ENCODE measurements around the gene STK32B. TPM values are rescaled to one million over a fixed set of nuclear protein-coding genes. Genes with fewer than 3 reads are reported as not detected.
A peak's percentile ranks its signal among the peaks of the same experiment; 100 is the strongest.

The STK32B gene
- total RNA-seq, 1 donor from 2014 or later = 2.5 TPM

DNA sequence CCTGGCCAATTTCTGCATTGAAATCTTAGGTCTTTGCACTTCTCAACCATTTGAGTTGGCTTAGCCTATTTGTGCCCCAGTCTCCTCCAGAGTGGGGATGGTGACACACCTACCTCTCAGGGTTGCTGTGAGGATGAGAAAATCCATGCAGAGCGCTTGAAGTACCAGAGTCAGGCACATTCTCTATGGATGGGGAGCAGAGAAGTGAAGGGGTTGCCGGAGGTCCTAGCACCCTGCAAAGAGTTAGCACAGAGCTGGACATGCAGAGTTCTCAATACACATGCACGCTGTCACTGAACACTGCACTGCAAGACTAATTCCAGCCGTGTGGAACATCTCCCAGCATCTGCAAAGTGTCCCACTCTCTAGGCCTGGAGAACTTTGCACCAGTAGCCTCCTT lies 2.6 kb upstream of the STK32B start:
- peaks cover 14% of the 10 kb centered on the region for H3K27me3 Mint-ChIP-seq (ENCODE audit: unreplicated experiment)
- peaks cover 5% of the 10 kb centered on the region for H3K9me3 Mint-ChIP-seq (ENCODE audit: unreplicated experiment)

DNA sequence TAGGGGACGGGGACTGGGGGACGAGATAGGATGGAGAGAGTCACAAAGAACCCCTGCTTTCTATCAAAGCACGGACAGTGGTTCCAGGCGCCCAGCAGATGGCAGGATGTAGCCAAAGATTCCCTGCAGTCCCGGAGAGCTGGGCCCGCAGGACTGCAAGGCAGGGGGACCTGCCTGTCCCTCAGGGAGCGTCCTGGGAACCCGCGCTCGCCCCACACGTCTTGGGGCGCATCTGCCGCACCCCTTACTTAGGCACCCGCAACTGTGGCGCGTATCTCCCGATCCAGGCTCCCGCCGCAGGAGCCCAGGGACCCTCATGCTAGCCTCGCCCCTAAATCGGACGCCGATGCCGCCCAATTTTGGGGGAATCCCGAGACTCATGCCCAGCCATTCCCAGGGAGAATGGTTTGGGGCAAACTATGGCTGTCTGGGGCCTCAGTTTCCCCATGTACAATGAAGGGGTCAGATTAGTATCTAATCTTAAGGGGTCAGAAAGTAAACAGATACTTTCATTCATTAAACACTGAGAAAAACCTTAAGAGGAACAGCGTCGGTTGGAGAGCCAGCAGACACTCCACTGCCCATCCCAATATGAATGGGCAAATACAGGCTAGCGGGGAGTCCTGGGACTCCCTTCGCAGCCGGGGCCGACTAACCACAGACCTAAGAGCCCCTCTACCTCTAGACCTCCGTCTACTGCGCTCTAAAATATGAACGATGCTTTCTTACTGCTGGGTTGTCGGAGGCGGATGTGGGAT lies 581 bp upstream of the STK32B start:
- no peaks in the 10 kb centered on the region for H3K4me1 Mint-ChIP-seq (ENCODE audit: low read depth, unreplicated experiment)
- peaks cover 2% of the 10 kb centered on the region for H3K9me3 Mint-ChIP-seq (ENCODE audit: unreplicated experiment)
- no peaks in the 10 kb centered on the region for H3K36me3 Mint-ChIP-seq (ENCODE audit: unreplicated experiment)
- H3K27ac Mint-ChIP-seq (ENCODE audit: unreplicated experiment) = no peak overlapping the region
- TF ChIP-seq, protein P1, sequence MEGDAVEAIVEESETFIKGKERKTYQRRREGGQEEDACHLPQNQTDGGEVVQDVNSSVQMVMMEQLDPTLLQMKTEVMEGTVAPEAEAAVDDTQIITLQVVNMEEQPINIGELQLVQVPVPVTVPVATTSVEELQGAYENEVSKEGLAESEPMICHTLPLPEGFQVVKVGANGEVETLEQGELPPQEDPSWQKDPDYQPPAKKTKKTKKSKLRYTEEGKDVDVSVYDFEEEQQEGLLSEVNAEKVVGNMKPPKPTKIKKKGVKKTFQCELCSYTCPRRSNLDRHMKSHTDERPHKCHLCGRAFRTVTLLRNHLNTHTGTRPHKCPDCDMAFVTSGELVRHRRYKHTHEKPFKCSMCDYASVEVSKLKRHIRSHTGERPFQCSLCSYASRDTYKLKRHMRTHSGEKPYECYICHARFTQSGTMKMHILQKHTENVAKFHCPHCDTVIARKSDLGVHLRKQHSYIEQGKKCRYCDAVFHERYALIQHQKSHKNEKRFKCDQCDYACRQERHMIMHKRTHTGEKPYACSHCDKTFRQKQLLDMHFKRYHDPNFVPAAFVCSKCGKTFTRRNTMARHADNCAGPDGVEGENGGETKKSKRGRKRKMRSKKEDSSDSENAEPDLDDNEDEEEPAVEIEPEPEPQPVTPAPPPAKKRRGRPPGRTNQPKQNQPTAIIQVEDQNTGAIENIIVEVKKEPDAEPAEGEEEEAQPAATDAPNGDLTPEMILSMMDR (IDR thresholded peaks at IDR 0.05; ENCODE audit: partially characterized antibody, unreplicated experiment) = peak; percentile 56
- H3K27me3 Mint-ChIP-seq (ENCODE audit: unreplicated experiment) = peaks cover 14% of the 10 kb centered on the region
- H3K4me3 Mint-ChIP-seq (ENCODE audit: unreplicated experiment) = peak overlapping the region; percentile 89
- peak; percentile 83 for DNase-seq

More for the DNA sequence above, 2.6 kb upstream of the STK32B start:
- no peaks in the 10 kb centered on the region for H3K36me3 Mint-ChIP-seq (ENCODE audit: unreplicated experiment)
- no peak overlapping the region for H3K4me3 Mint-ChIP-seq (ENCODE audit: unreplicated experiment)
- H3K27ac Mint-ChIP-seq (ENCODE audit: unreplicated experiment) = no peak overlapping the region
- TF ChIP-seq, protein P1 (IDR thresholded peaks at IDR 0.05; ENCODE audit: partially characterized antibody, unreplicated experiment) = no peak
- no peaks in the 10 kb centered on the region for H3K4me1 Mint-ChIP-seq (ENCODE audit: low read depth, unreplicated experiment)
- no peak for DNase-seq

DNA sequence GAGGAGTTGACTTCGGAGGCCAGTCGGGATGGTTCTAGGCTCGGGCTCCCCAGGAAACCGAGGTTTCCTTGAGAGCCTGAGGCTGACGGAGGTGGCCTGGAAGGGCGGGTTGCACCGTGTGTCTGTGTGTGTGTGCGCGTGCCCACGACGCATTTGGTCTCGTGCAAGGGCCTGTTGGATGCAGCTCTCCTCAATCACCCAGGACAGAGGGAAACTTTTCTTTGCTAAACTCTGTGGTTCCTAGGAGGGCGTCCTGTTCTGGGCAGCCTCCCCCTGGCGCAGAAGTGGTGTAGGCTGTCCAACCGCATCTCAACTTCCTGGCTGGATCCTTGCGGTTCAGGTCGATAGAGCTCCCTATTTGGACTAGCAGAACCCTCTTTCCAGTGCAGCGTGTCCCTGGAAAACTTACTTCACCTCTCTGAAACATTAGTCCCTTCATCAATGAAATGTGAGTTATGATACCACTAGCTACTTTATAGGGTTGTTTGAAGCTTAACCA lies 973 bp downstream of the STK32B start:
- Mint-ChIP-seq H3K4me1 (ENCODE audit: low read depth, unreplicated experiment) (no peaks in the 10 kb centered on the region), H3K4me3 (ENCODE audit: unreplicated experiment) (peak overlapping the region; percentile 55), H3K27me3 (ENCODE audit: unreplicated experiment) (peaks cover 14% of the 10 kb centered on the region), H3K36me3 (ENCODE audit: unreplicated experiment) (no peaks in the 10 kb centered on the region), H3K27ac (ENCODE audit: unreplicated experiment) (no peak overlapping the region), H3K9me3 (ENCODE audit: unreplicated experiment) (peaks cover 2% of the 10 kb centered on the region)
- TF ChIP-seq, protein P1 (IDR thresholded peaks at IDR 0.05; ENCODE audit: partially characterized antibody, unreplicated experiment) = no peak
- no peak for DNase-seq

DNA sequence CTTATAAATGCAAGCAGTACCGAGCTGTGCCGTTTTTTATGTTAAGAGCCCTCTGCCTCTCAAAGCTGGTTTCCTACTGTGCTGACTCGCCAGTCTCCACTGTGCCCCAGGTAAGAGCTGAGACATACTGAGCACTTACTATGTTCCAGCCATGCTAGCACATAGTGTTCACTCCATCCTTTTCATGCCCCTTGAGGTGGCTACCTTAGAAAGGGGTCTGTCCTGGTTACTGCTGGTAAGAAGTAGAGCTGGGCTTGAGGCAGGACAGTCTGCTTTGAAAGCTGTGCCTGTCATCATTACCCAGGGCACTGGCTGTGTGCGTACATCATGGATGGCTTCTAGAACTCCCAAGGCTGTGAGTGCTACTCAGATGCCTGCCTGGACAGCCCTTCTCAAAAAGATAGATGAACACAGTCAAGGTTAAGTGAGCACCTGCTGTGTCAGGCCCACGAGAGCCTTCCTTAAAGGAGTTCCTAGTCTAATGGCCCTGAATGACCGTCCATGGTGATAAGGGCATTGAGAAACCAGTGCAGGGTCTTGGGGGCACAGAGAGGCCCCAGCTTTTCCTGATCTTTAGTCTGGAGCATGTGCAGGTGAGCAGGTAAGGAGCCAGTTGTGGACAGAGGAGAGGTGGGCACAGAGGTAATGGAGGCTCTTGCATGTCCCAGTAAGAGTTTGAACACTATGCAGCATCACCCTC lies 1.6 kb downstream of the STK32B start:
- H3K9me3 Mint-ChIP-seq (ENCODE audit: unreplicated experiment) = peaks cover 2% of the 10 kb centered on the region
- H3K36me3 Mint-ChIP-seq (ENCODE audit: unreplicated experiment) = no peaks in the 10 kb centered on the region
- peaks cover 14% of the 10 kb centered on the region for H3K27me3 Mint-ChIP-seq (ENCODE audit: unreplicated experiment)
- DNase-seq = no peak
- H3K4me1 Mint-ChIP-seq (ENCODE audit: low read depth, unreplicated experiment) = no peaks in the 10 kb centered on the region
- peak overlapping the region; percentile 57 for H3K4me3 Mint-ChIP-seq (ENCODE audit: unreplicated experiment)
- TF ChIP-seq, protein P1 (IDR thresholded peaks at IDR 0.05; ENCODE audit: partially characterized antibody, unreplicated experiment) = no peak
- H3K27ac Mint-ChIP-seq (ENCODE audit: unreplicated experiment) = no peak overlapping the region

DNA sequence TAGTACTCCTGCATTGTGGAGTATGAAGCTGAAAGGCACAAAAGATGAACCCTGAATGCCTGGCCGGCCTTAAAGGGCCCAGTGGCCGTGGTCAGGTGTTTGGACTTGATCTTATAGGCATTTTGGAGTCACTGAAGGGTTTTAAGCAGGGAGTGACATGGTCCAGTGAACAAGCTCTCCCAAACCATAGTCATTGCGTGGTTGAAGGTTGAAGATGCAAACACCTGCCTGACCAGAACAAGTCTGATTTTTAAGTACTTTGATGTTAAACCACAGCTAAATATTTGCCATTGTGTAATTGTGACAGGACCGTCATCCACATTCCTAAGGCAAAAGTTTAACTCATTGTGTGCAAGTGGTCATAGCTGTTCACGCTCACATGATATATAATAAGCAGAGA lies 3.3 kb downstream of the STK32B start:
- DNase-seq = no peak
- H3K27ac Mint-ChIP-seq (ENCODE audit: unreplicated experiment) = no peak overlapping the region
- no peak overlapping the region for H3K4me3 Mint-ChIP-seq (ENCODE audit: unreplicated experiment)
- H3K36me3 Mint-ChIP-seq (ENCODE audit: unreplicated experiment) = no peaks in the 10 kb centered on the region
- peaks cover 14% of the 10 kb centered on the region for H3K27me3 Mint-ChIP-seq (ENCODE audit: unreplicated experiment)
- peaks cover 2% of the 10 kb centered on the region for H3K9me3 Mint-ChIP-seq (ENCODE audit: unreplicated experiment)
- TF ChIP-seq, protein P1 (IDR thresholded peaks at IDR 0.05; ENCODE audit: partially characterized antibody, unreplicated experiment) = no peak
- no peaks in the 10 kb centered on the region for H3K4me1 Mint-ChIP-seq (ENCODE audit: low read depth, unreplicated experiment)

All from glutamatergic neuron (in vitro differentiated cells).